GM18858 (cell line): Measurements from ENCODE around the gene SLC35F2.
"Not testable (repeated sequence)": the region's sequence is repeated elsewhere in the genome, so short reads cannot be mapped to it uniquely, and the experiment has no call there.

Source experiments
- ATAC-seq: cut with Tn5 transposase; IDR thresholded peaks from one replicate; pipeline ENCODE4 v1.9.1; 2021; ENCODE audit not compliant: unreplicated experiment

Gene SLC35F2, protein sequence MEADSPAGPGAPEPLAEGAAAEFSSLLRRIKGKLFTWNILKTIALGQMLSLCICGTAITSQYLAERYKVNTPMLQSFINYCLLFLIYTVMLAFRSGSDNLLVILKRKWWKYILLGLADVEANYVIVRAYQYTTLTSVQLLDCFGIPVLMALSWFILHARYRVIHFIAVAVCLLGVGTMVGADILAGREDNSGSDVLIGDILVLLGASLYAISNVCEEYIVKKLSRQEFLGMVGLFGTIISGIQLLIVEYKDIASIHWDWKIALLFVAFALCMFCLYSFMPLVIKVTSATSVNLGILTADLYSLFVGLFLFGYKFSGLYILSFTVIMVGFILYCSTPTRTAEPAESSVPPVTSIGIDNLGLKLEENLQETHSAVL

DNA sequence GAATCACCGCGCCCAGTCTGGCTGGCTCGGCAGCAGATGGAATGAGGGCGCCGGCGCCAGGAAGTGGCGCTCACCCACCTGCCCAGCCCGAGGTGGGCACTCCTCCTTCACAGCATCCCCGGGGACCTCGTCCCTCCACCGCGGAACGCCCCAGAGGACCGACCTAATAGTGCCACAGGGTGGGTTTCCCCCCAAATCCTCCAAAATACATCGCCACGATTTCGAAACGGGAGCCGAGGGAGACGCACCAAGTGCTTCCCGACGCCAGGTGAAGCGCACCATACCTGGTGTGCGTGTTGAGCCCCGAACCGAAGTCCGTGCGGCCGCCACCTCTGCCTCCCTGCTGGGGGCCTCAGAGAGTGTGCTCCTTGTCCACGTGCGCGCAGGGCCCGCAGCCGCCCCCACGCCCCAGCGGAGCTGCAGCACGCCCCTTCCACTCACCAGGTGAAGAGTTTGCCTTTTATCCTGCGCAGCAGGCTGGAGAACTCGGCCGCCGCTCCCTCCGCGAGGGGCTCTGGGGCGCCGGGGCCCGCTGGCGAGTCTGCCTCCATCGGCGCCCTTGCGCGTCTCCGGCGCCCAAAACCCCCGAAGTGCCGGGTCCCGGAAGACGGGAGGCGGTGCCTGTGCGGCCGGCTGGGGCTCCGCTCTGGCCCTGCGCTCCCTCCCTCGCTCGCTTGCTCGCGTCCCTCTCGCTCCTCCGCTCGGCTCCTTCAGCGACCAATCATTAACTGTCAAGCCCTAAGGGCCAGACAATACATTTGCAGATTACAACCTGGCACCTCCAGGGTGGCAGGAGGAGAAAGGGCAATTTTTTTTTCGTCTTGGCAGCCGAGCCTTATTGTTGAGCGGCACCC is at the start of gene SLC35F2:
Gene SLC35F2, minus strand, starts transcription at position 571 of the 854 bp plus-strand sequence. Its CDS starts 20 bp downstream, at position 551.
- peak; percentile 92 for ATAC-seq

DNA sequence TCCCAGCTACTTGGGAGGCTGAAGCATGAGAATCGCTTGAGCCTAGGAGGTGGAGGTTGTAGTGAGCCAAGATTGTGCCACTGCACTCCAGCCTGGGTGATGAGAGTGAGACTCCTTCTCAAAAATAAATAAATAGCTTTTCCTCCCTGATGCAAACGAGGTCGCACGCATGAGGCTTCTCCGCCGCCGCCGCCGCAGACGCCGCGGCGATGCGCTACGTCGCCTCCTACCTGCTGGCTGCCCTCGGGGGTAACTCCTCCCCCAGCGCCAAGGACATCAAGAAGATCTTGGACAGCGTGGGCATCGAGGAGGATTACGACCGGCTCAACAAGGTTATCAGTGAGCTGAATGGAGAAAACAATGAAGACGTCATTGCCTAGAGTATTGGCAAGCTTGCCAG is 49.6 kb upstream of the SLC35F2 start:
- ATAC-seq = no peak

DNA sequence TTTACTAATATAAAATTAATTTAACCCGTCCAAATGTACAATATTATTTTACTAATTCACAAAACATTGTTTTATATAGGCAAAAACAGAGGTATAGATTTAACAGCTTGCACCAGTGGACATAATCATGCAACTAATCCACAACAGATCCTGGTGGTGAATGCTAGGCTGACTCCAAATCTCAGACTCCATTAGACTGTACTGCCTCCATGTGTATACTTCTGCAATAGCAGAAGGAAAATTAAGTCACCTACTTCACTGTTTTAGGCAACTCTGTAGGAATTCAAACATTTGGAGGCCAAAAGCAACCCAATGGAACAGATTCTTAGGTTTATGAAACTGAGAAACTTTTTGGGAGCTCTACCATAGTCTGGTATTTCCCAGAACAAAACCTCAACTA is 39.7 kb upstream of the SLC35F2 start:
- no peak for ATAC-seq

DNA sequence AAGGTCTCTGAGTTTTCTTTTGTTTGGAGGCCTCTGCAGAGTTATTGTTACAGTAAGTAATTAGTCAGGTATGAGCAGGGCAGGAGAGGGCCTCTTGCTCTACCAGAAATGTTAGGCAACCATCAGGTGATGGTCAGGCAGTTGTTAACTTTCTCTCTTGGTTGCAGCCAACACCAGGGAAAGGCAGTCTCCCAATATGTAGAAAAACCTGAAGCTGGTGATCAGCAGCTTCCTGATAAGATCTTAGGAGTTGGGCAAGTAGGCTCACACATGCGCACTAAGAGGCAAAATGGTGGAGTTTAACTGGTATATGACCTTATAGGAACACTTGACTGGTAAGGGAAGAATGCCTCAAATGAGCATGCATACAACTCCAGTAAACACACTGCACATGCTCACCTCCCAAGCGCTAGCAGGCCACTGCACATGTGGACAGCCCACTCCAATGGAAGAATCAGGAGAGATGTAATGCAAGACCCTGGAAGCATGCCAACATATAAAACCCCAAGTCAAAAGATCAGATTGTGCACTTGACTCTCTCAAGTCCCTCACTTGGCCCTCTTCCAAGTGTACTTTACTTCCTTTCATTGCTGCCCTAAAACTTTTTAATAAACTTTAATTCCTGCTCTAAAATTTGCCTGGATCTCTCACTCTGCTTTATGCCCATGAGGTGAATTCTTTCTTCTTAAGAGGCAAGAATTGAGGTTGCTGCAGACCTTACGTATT is 23.7 kb upstream of the SLC35F2 start:
- ATAC-seq = no peak

DNA sequence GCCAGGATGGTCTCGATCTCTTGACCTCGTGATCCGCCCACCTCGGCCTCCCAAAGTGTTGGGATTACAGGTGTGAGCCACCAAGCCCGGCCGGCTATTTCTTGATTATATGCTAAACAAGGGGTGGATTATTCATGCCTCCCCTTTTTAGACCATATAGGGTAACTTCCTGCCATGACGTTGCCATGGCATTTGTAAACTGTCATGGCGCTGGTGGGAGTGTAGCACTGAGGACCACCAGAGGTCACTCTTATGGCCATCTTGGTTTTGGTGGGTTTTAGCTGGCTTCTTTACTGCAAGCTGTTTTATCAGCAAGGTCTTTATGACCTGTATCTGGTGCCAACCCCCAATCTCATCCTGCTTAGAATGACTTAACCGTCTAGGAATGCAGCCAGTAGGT is 22.9 kb upstream of the SLC35F2 start:
- not testable (repeated sequence) for ATAC-seq

DNA sequence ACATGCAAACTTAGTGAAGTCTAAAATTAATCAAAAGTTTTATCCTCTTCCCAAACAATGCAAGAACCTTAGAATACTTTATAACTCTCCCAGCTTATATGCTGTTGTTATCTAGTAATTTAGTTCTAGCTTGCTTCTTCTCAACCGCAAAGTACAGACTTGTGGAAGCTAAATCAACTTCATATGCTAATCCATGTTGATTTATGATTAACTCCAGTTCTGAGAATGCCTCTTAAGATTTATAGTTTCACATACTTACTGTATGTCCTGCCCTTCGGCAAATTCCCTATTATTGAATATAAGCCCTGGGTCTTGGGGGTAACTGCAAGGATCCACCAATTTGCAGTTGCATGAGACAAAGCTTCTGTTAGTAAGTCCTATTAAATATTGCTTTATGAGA is 17.6 kb upstream of the SLC35F2 start:
- ATAC-seq = no peak

DNA sequence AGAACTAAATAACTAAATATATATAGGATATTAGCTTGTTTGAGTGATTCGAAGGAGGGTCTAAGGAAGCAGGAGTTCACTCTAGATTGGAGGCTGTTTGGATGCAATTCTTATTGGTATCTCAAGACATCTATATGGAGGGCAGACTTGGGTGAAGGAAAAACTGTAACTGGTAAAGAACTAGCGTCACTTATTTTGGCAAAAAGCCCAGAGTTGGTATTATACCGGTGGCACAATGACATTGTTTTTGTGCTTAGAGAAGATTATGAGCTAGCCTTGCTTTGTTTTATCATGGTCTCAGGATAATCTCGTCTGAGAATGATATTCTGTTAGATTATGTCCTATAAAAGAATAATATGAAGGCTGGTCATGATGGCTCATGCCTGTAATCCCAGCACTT is 6.0 kb upstream of the SLC35F2 start:
- no peak for ATAC-seq

DNA sequence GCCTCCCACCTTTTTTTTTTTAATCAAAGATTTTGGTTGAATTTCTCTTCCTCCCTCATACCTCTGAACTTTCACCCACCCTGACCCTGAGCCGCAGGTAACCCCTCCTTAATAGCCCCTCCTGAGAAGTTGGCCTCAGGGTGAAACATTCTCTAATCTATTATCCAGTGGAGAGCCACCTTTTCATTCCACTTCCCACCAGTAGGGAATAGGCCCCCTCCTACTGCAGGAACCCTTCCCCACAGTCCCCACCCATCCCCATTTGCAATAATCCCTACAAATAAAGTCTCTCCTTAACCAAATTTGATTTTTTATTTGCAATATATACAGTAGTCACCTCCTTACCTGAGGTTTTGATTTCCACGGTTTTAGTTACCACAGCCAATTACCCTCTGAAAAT is 2.1 kb upstream of the SLC35F2 start:
- ATAC-seq = no peak

DNA sequence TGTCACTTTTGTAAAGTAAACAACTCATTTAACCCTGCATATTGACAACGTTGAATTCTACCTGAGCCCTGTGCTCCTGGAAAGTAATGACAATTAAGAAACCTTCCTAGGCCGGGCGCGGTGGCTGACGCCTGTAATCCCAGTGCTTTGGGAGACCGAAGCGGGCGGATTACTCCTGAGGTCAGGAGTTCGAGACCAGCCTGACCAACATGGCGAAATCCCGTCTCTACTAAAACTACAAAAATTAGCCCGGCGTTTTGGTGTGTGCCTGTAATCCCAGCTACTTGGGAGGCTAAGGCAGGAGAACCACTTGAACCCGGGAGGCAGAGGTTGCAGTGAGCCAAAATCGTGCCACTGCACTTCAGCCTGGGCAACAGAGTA is 1.6 kb upstream of the SLC35F2 start:
- not testable (repeated sequence) for ATAC-seq

DNA sequence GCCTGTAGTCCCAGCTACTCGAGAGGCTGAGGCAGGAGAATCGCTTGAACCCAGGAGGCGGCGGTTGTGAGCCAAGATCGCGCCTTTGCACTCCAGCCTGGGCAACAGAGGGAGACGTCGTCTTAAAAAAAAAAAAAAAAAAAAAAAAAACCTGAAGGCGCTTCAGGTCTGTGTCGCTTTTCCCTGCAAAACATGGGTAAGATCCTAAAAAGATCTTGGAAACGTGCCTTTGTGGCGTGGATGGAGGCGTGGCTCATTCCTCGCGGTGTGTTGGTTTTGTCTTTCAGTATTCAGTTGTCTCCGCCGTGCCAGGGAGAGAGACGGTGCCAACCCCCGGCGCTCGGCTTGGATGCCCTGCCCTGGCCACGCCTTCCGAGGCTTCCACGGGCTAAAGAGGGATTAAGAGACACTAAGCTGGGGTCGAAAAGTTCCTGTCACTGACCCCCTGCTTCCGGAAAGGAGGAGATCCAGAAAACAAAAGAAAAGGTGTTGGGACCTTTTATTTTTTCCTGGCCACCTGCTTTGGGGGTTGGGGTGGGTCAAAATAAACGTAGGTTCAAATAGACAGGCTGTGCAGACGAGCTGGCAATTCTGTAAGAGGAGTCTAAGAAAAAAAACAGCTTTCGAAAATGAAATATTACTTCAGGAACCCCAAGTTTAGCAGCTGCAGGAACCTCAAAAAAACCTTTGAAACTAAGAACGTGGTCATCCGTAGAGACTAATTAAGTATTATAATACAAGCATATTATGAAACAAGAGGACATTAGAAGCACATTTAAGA is 1.1 kb upstream of the SLC35F2 start:
- no peak for ATAC-seq

DNA sequence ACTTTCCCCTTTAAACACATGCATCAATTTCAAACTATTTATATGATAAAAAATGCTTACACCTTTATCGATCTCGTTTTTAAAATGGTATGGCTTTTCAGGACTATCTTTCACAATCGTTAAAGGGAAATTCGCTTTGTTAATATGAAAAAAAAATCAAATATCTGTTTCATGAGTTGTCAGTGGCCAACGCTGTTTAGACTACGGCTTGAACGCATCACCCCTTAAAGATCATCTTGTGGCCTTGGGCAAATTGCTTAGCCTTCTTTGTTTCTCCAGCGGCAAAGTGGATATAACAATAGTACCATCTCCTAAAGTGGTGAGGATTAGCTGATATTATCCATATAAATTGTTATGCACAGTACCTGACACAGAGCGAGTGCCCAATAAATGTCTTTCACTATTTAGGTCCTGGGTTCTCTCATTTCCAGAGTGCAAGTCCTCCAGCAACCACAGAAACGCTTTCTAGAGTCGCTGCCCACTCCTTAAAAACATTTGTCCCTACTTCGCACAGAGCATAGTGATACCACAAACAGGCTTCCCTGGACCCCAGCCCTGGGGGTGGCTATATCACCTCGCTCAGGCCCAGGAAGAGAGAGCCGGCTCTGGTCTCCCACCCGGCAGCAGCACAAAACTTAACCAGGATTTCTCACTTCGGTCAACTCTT is 904 bp downstream of the SLC35F2 start:
- no peak for ATAC-seq

DNA sequence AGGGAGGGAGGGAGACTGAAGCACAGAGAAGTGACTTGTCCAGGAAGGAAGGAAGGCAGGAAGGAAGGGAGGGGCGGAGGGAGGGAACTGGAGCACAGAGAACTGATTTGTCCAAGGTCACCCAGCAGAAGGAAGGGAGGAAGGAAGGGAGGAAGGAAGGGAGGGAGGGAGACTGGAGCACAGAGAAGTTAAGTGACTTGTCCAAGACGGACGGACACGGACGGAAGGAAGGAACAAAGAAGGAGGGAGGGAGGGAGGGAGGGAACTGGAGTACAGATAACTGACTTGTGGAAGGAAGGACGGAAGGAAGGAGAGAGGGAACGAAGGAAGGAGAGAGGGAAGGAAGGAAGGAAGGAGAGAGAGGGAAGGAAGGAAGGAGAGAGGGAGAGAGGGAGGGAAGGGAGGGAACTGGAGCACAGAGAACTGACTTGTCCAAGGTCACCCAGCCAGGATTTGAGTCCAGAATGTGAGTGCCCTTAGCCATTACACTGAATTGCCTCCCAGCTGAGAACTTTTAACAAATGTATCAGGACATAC is 1.5 kb downstream of the SLC35F2 start:
- ATAC-seq = no peak

DNA sequence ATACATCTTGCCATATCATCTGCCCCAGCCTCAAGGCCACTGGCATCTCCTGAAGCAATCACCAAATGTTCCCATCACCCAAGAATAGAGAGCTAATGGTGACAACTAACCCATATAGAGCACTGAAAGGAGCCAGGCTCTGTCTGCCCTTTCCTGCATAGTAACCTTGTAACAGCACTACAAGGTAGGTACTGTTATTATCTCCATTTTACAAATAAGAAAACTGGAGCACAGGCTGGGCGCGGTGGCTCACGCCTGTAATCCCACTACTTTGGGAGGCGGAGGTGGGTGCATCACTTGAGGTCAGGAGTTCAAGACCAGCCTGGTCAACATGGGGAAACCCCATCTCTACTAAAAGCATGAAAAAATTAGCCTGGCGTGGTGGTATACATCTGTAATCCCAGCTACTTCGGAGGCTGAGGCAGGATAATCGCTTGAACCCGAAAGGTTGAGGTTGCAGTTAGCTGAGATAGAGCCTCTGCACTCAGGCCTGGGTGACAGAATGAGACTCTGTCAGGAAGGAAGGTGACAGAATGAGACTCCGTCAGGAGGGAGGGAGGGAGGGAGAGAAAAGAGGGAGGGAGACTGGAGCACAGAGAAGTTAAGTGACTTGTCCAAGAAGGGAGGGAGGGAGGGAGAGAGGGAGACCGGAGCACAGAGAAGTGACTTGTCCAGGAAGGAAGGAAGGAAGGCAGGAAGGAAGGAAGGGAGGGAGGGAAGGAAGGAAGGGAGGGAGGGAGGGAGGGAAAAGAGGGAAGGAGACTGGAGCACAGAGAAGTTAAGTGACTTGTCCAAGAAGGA is 2.2 kb downstream of the SLC35F2 start:
- no peak for ATAC-seq

DNA sequence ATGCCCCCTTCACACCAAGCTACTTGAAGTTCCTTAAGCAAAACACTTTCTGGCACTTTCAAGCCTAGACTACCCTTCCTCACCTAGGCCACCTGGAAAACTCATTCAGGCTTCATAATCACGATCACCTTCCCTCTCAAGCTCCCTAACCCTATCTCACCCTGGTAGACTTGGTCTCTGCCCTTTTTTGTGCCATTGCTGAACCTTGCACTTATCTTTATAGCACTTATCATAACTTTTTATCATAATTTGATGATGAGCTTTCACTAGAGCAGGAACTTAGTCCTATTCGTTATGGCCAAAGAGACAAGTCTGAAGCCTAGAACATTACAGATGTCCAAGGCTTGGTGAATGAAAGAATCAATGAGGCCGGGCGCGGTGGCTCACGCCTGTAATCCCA is 5.5 kb downstream of the SLC35F2 start:
- ATAC-seq = no peak

DNA sequence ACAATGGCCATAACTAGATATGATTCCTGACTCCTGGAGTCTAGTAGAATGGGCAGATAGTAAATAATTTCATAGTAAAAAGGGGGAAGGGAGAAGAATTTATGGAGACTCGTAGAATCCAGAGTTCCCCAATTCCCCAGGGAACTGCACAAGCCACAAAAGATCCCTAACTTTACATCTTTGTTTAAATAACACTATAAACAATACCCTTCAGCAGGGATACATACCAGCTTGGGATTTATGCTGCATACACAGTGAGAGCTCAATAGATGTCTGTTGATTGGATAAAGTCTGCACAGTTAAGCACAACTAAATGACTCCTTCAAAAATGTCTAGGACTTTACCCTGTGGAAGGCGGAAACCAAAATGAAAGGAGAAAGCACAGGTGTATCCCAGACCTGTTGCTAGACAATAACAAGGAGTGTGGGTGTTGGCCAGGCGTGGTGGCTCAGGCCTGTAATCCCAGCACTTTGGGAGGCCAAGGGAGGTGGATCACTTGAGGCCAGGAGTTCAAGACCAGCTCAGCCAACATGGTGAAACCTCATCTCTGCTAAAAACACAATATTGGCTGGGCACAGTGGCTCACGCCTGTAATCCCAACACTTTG is 6.8 kb downstream of the SLC35F2 start:
- ATAC-seq = no peak

DNA sequence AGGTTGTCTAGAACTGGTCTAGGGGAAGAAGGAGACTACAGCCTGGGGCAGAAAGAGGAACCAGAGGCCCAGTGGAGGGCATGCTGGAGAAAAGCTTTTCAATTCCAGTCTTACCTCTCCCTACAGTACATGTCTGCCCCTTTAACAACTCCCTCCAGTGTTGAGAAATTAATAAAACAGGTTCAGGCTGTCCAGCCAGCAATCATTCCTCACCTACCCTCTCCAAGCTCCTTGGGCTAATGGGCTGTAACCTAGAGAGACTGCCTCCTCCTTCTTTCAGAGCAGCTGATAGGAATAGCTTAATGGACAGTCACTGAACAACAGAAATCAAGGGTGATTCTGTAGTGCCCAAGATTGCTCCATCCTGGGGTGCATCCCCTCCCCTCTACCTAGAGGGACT is 8.8 kb downstream of the SLC35F2 start:
- ATAC-seq = no peak

DNA sequence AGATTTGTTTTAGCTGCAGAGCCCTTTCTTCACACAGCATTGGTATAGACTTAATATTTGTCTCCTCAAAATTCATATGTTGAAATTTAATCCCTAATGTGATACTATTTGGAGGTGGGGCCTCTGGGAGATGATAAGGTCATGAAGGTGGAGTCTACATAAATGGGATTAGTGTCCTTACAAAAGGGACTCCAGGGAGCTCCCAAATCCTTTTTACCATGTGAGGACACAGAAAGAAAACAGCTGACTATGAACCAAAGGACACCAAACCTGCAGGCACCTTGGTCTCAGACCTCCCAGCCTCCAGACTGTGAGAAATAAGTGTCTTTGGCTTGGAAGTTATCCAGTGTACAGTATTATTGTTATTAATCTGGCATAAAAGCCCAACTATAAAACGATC is 10.2 kb downstream of the SLC35F2 start:
- ATAC-seq = no peak

DNA sequence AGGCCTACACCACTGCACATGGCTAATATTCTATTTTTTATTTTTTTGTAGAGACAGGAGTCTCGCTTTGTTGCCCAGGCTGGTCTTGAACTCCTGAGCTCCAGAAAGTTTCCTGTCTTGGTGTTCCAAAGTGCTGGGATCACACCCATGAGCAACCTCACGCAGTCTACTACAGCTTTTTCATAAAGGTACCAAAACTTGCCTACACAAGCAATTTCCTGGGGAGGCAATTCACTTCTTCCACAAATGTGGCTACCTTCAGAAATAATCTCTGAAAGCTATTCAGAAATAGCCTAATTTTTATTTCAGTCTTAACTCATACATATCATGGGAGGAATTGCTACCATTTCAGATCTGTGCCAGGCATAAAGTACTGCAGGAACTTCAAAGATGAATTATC is 11.4 kb downstream of the SLC35F2 start:
- no peak for ATAC-seq

DNA sequence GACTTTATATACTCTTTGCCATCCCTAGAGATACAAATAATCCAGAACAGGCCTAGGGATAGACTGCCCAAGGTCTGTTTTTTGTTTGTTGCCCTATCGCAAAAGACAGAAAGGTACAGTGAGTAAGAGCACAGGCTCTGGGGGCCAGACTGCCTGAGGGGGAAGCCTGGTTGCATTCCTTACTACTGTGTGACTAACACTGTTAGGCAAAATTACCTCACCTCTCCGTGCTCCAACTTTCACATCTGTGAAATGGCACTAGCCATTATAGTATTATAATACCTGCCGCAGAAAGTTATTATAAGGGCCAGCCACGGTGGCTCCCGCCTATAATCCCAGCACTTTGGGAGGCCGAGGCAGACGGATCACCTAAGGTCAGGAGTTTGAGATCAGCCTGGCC is 14.5 kb downstream of the SLC35F2 start:
- no peak for ATAC-seq
